Germinal center (tissue), 1 donor: ENCODE measurements around the gene KIF21A.

ENCODE experiments used
- DNase-seq: peaks from one replicate; pipeline ENCODE4 v3.0.0; 2012; ENCODE audit warnings: mixed read lengths, low spot score

Gene KIF21A

GRCh38 chr12:39435531-39435930 lies 7.4 kb downstream of the KIF21A start:
- no peak for DNase-seq

GRCh38 chr12:39431797-39432196 lies 11.1 kb downstream of the KIF21A start:
- DNase-seq, result no peak

GRCh38 chr12:39431002-39431796 lies 11.7 kb downstream of the KIF21A start:
- no peak for DNase-seq

GRCh38 chr12:39429809-39430208 lies 13.1 kb downstream of the KIF21A start:
- DNase-seq, result no peak

- no peak for DNase-seq
These were observed 15.5 kb downstream of the KIF21A start for GRCh38 chr12:39427360-39427808.

GRCh38 chr12:39426636-39427240 lies 16.2 kb downstream of the KIF21A start:
- no peak for DNase-seq

- DNase-seq, result no peak
These were observed 22.9 kb downstream of the KIF21A start for GRCh38 chr12:39420043-39420442.

GRCh38 chr12:39419471-39419870 lies 23.4 kb downstream of the KIF21A start:
- DNase-seq, result no peak

- DNase-seq, result no peak
These were observed 25.0 kb downstream of the KIF21A start for GRCh38 chr12:39417916-39418315.

- DNase-seq, result no peak
These were observed 28.8 kb downstream of the KIF21A start for GRCh38 chr12:39413836-39414771.

GRCh38 chr12:39412210-39412609 lies 30.7 kb downstream of the KIF21A start:
- DNase-seq, result no peak

- no peak for DNase-seq
These were observed 36.7 kb downstream of the KIF21A start for GRCh38 chr12:39406262-39406661.

GRCh38 chr12:39405580-39405979 lies 37.3 kb downstream of the KIF21A start:
- no peak for DNase-seq

- DNase-seq, result no peak
These were observed 38.9 kb downstream of the KIF21A start for GRCh38 chr12:39404000-39404399.

- no peak for DNase-seq
These were observed 39.5 kb downstream of the KIF21A start for GRCh38 chr12:39403376-39403775.

- DNase-seq, result no peak
These were observed 40.0 kb downstream of the KIF21A start for GRCh38 chr12:39402922-39403321.

- DNase-seq, result no peak
These were observed 41.5 kb downstream of the KIF21A start for GRCh38 chr12:39401459-39401858.

- DNase-seq, result no peak
These were observed 47.1 kb downstream of the KIF21A start for GRCh38 chr12:39395866-39396265.

GRCh38 chr12:39393890-39394289 lies 49.0 kb downstream of the KIF21A start:
- DNase-seq, result no peak

GRCh38 chr12:39393179-39393578 lies 49.7 kb downstream of the KIF21A start:
- DNase-seq, result no peak

- DNase-seq, result no peak
These were observed 50.6 kb downstream of the KIF21A start for GRCh38 chr12:39392154-39392925.

GRCh38 chr12:39390752-39391151 lies 52.2 kb downstream of the KIF21A start:
- DNase-seq, result no peak
